ENCODE data around the gene SLC35E3.

GRCh38 chr12:68773582-68773981 is 27.6 kb downstream of the SLC35E3 start:
- TF ChIP-seq CTCF (IDR thresholded peaks at IDR 0.05), result no peak
- no peak for TF ChIP-seq POLR2A (IDR thresholded peaks at IDR 0.05)
- TF ChIP-seq EP300 (IDR thresholded peaks at IDR 0.05), result no peak
